ENCODE data around the gene RAB22A.

GRCh38 chr20:58416835-58417234 is 107.3 kb downstream of the RAB22A start:
- TF ChIP-seq, protein P1, sequence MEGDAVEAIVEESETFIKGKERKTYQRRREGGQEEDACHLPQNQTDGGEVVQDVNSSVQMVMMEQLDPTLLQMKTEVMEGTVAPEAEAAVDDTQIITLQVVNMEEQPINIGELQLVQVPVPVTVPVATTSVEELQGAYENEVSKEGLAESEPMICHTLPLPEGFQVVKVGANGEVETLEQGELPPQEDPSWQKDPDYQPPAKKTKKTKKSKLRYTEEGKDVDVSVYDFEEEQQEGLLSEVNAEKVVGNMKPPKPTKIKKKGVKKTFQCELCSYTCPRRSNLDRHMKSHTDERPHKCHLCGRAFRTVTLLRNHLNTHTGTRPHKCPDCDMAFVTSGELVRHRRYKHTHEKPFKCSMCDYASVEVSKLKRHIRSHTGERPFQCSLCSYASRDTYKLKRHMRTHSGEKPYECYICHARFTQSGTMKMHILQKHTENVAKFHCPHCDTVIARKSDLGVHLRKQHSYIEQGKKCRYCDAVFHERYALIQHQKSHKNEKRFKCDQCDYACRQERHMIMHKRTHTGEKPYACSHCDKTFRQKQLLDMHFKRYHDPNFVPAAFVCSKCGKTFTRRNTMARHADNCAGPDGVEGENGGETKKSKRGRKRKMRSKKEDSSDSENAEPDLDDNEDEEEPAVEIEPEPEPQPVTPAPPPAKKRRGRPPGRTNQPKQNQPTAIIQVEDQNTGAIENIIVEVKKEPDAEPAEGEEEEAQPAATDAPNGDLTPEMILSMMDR (IDR thresholded peaks at IDR 0.05) = no peak
- no peak for TF ChIP-seq POLR2A (IDR thresholded peaks at IDR 0.05)

Data from adrenal gland (tissue), 5 donors.